Fibroblast of skin of scalp (primary cell): ENCODE data around the gene SCYGR7. TPM values are rescaled to one million over a fixed set of nuclear protein-coding genes. Genes with fewer than 3 reads are reported as not detected.
"Not testable (repeated sequence)": the region's sequence is repeated elsewhere in the genome, so short reads cannot be mapped to it uniquely, and the experiment has no call there.

Experiments
- DNase-seq: peaks from one replicate; pipeline ENCODE4 v3.0.0-alpha.2; 2013
- polyA plus RNA-seq, 2 experiments: library from polyadenylated mRNA; unstranded; fragments of 120-200 nt; gene quantifications; one replicate each; pipeline ENCODE4 v1.2.1, GENCODE V29; 2013; ENCODE audit not compliant: insufficient read length in 2 of 2

SCYGR7 gene, protein sequence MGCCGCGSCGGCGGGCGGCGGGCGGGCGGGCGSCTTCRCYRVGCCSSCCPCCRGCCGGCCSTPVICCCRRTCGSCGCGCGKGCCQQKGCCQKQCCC
- not detected for polyA plus RNA-seq (2013, experiment 1 of 2; ENCODE audit: insufficient read length)
- polyA plus RNA-seq (2013, experiment 2 of 2; ENCODE audit: insufficient read length) = not detected

DNA sequence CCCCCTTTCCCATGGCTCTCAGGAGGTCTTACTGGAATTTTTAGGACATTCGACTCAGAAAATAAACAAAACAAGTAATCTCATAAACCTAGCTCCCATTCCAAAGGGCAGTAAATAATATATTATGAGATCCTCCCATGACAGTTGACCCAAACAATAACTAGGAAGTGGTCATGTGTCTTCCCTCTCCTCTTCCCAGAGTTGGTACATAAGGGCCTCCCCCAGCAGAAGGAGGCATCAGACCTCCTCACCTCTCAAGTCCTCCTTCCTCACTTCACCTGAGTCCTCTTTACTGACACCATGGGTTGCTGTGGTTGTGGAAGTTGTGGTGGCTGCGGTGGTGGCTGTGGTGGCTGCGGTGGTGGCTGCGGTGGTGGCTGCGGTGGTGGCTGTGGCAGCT lies at the start of gene SCYGR7:
TSS of gene SCYGR7 (plus strand) at position 301 of the 400 bp plus-strand sequence. CDS start at position 301, 0 bp downstream.
- DNase-seq = no peak

DNA sequence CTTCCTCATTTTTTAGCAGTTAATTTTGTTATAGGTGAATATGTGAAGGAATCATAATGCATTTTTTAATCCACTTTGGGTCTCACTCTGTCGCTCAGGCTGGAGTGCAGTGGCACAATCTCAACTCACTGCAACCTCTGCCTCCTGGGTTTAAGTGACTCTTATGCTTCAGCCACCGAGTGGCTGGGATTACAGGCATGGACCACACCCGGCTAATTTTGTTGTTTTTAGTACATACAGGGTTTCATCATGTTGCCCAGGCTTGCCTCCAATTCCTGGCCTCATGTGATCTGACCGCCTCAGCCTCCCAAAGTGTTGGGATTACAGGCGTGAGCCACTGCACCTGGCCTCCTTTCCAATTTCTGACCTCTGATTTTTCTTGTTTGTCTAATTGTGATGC lies 43.9 kb upstream of the SCYGR7 start:
- no peak for DNase-seq

DNA sequence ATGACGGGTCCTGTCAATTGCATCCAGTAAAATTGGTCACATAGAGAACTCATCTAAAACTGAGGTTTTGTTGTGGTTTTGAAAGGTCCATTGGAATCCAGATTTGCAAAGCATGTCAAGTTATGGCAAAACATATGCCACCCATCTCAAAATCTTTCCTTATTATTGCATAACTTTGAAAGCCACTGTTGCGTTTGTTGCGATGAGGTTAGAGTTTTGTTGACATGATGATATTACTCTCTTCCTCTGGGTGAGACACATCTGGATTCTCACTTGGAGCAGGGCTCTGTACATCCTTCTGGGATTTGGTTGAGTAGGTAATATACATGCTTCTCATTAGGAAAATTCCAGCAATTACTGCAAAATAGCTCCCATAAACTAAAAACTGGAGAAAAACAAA lies 40.9 kb upstream of the SCYGR7 start:
- DNase-seq = no peak

DNA sequence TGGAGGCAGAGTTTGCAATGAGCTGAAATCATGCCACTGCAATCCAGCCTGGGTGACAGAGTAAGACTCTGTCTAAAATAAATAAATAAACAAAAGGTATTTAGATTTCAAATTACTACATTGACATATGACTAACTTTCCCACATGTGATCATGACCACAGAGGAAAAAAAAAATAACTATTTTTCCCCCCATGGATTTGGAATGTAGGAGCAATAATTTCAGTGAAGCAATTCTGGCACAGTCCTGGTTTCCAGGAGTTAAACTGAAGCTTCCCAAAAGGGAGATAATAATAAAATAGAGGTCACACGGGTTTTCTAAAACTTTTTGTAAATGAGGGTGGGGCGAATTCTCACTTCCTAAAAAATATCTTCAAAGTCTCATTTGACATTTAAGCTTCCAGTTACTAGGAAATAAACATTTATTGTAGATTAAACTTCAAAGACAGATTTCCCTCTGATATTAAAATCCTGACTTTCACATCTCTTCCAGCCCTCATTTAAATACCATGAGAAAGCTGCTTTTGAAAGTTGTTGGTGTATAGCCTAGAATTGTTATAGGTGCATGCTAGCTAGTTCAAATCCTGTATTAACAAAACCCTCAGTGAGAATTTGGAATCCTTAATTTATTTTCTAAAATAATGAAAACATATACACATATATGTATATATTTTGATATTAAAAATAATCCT lies 31.0 kb upstream of the SCYGR7 start:
- DNase-seq = no peak

DNA sequence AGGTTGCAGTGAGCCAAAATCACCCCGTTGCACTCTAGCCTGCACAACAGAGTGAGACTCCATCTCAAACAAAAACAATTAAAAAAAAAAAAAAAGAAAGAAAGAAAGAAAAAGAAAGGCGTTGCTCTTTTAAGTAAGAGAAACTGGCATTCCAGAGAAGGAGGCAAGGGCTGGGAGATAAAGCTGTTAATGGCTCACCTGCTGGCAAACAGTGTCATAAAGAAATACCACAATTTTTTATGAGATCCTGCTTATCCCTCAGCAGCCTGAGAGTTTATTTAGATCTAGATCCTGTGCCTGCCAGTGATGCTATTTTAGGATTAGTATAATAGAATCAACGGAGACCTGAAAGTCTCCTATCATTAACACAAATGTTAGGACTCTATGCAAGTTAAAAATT lies 26.6 kb upstream of the SCYGR7 start:
- DNase-seq = no peak

DNA sequence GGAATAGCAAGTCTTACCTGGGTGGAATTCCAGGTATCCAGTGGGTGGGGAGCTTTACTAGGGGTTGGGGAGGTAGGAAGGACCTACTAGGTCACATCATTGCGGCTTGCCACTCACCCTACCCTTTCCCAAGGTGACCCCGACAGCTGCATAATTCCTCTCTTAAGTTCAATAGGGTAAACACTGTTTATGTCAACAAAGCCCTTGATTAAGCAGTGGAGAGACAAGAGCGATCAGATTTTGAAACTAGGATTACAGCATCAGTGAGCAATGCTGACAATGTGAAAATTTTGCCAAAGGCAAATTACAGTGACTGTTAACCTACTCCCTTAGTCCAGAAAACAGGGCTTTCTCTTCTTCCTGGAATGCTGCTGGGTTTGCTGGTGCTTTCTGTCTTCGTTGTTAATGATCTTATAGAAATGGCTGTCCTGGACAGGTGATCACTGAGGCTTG lies 24.8 kb upstream of the SCYGR7 start:
- no peak for DNase-seq

DNA sequence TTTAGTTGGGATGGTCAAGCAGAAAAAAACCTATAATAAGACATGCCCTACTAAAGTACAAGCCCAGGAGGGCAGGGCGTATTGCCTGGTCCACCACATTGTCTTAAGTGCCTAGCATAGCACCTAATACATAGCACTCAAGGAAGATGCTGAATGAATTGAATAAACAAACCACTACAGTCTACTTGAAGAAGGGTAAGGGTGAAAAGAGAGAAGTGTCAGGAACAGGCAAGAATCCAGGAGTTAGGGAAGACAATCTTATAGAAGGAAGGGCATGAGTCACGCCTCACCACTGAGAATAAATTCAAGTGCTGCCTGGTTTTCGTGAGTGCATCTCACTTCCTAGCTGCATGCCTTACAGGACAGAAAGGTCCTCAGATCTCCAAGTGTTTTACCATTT lies 24.2 kb upstream of the SCYGR7 start:
- DNase-seq = no peak

DNA sequence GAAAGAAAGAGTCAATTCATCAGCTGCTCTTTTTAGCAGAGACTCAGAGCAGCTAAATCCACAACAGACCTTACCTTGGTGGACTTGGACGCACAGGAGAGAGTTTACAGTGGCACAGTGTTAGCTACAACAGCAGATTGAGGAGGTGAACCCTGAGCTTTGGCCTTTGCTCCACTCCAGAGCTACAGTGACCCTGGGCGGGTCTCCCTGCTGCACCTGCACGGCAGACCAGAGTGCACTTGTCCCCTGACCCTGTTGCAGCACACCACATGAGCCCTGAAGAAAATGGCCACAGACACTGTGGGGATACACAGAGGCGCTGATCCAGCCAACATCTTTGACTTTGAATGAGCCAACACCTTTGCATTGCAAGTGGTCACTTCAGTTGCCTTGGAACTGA lies 21.3 kb upstream of the SCYGR7 start:
- DNase-seq = no peak

DNA sequence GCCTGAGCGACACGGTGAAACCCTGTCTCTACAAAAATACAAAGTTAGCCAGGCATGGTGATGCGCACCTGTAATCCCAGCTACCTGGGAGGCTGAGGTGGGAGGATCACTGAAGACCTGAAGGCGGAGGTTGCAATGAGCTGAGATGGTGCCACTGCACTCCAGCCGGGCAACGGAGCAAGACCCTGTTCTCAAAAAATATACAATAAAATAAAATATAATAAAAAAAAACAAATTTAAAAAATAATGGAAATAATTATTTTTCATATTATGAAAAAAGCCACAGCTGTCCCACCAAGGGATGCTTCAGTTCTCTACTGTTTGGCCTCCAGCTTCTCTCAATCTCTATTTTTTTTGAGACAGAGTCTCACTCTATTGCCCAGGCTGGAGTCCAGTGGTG lies 20.7 kb upstream of the SCYGR7 start:
- DNase-seq = no peak

DNA sequence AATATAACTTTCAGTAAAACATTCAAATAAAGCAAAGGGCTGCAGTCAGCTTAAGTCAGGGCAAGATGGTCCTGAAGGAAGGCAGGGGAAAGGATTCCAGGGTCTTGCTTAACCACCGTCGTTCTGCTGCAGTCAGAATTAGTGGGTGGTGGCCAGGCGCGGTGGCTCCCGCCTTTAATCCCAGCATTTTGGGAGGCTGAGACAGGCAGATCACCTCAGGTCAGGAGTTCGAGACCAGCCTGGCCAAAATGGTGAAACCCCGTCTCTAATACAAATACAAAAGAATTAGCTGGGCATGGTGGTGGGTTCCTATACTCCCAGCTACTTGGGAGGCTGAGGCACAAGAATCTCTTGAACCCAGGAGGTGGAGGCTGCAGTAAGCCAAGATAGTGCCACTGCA lies 17.1 kb upstream of the SCYGR7 start:
- no peak for DNase-seq

DNA sequence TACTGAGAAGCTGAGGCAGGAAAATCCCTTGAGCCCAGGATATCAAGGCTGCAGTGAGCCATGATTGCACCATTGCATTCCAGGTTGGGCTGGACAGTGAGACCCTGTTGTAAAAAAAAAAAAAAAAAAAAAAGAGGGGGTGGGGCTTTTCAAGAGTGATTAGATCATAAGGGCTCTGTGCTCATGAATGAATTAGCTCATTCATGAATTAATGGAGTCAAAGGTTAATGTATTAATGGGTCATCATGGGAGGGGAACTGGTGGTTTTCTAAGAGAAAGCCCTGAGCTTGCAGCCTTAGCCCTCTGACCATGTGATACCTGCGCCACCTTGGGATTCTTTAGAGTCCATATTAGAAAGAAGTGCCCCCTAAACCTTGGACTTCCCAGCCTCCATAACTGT lies 14.8 kb upstream of the SCYGR7 start:
- DNase-seq = no peak

DNA sequence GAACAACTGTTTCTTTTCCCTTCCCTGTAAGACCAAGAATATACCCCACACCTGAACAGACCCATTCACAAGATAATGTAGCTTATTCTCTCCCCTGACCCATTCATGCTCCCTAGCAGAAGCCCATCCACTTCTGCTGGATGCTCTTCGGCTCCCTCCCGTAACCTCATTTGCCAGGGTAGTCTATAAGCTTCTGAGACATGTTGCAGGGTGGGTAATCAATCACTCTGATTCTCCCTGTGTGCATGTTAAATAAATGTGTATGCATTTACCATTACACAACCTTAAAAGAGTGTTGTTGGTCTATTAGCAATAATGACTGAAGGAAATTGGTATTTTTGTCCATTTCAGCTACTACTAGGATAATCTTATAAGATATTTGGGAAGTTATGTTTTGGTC lies 11.6 kb upstream of the SCYGR7 start:
- no peak for DNase-seq

DNA sequence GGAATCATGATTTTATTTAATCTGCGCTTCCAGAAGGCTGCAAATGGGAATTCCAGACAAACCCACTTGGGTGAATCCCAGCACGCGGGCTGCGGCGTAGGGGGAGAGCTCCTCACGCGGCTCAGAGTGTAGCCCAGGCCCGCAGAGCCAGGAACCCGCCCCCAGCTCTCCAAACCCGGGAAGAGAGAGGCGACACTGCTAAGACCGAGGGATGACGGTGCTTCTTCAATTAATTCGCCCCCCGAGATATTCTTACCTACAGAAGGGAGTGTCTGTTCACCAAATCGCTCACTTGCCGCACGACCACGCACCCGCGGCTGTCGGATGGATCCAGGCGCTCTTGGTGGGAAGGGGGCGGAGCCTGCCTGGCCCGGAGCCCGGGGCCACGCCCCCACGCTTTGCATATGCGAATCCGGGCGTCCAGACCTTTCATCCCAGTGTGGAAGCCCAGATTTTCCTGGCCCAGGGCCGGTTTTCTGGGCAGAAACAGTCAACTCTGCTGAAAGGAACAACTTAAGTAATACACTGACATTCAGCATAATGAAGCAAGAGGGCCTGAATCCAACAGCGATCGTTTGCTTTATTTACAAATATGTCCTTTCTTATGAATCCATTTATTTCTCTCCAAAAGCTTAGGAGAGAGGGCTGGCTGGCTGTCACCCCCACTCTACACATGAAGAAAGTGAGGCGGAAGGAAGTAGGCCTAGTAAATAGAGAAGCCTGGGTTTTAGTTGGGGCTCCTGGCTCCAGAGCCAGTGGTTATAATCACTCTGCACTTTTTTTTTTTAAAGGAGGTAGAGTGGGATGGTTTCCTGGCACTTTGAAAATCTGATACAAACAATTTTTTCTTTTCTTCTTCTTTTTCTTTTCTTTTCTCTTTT lies 10.2 kb upstream of the SCYGR7 start, which contains the start of gene SLC19A3:
TSS of gene SLC19A3 (minus strand) at position 342 of the 881 bp plus-strand sequence. CDS start 15,710 bp downstream, outside the sequence.
- peak; percentile 62 for DNase-seq

DNA sequence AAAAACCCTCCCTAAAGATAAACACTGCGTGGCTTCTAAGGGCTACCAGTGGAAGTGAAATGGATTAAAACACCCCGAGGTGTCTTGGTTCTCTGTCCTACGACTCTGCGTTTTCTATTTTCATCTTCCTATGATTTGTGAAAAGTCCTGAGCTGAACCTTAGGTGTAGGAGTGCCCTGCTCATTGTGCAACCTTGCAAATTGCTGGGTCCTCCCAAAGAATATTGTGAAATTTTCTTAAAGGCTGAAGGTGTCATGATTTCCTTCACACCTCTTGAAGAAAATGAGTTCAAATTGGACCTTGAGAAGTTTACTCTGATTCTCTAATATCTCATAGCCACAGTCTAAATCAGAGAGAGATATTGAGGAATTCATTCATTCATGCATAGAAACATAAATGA lies 8.5 kb upstream of the SCYGR7 start:
- DNase-seq = no peak

DNA sequence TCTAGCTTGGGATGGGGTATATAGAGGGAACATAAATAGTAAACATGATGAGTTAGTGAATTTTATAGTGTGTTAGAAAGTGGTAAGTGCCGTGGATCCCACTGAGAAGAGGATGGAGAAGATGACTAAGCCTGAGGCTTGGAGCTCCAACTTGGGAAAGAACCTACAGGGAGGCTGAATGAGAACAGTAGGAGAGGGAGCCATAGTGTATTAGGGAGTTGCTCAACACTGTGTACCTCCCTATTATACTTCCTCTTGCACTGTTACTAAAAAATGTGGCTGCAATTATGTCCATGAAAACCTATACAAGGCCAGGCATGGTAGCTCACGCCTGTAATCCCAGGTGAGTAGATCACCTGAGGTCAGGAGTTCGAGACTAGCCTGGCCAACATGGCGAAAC lies 7.5 kb upstream of the SCYGR7 start:
- no peak for DNase-seq

DNA sequence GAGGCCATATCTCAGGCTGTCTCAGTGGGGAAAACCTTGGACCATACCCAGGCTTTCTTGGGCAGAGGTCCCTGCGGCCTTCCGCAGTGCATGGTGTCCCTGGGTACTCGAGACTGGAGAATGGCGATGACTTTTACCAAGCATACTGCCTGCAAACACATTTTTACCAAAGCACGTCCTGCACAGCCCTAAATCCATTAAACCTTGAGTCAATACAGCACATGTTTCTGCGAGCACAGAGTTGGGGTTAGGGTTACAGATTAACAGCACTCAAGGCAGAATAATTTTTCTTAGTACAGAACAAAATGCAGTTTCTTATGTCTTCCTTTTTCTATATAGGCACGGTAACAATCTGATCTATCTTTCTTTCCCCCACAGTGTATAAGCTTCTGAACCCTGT lies 5.3 kb upstream of the SCYGR7 start:
- DNase-seq = not testable (repeated sequence)

DNA sequence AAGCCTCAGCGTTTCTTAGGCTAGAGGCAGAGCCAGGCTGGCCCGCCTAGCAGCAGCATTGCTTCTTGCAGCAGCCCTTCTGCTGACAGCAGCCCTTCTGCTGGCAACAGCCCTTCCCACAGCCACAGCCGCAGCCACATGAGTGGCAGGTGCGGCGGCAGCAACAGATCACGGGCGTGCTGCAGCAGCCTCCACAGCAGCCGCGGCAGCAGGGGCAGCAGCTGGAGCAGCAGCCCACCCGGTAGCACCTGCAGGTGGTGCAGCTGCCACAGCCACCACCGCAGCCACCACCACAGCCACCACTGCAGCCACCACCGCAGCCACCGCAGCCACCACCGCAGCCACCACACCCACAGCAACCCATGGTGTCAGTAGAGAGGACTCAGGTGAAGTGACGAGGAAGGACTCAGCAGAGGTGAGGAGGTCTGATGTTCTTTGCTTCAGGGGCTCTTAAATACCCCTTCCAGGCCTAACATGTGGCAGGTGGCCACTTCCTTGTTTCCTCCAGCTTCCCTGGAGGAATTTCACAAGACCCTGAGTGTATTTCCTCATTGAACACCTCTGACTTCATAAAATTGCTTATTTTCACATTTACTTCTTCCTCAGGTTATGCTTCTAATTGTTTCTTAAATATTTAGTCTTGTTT lies 3.6 kb upstream of the SCYGR7 start, which contains the start of gene SCYGR6:
TSS of gene SCYGR6 (minus strand) at position 364 of the 646 bp plus-strand sequence. CDS start at position 364, 0 bp downstream.
- no peak for DNase-seq

DNA sequence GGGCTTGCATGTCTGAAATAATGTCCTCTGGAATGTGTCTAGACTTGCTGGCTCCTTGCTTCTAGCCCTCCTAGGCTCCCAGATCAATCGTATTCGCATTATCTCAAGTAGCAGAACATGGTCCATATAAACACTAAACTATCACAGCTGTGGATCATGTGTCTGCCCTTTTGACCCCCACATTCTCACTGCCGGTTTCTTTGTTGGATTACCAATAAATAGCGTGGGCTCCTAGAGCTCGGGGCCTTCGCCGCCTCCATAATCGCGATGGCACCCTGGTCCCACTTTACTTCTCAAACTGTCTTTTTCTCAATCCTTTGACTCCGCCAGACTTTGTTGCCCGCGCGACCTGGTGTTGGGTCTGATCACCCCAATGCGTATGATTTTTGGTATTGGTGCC lies 11.2 kb downstream of the SCYGR7 start:
- no peak for DNase-seq

DNA sequence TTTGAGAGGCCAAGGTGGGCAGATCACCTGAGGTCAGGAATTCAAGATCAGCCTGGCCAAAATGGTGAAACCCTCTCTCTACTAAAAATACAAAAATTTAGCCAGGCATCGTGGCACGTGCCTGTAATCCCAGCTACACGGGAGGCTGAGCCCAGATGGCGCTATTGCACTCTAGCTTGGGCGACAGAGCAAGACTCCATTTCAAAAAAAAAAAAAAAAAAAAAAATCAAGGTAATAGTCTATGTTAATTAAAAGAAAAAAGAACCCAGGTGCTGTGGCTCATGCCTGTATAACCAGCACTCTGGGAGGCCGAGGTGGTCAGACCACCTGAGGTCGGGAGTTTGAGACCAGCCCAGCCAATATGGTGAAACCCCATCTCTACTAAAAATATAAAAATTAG lies 12.6 kb downstream of the SCYGR7 start:
- DNase-seq = not testable (repeated sequence)

DNA sequence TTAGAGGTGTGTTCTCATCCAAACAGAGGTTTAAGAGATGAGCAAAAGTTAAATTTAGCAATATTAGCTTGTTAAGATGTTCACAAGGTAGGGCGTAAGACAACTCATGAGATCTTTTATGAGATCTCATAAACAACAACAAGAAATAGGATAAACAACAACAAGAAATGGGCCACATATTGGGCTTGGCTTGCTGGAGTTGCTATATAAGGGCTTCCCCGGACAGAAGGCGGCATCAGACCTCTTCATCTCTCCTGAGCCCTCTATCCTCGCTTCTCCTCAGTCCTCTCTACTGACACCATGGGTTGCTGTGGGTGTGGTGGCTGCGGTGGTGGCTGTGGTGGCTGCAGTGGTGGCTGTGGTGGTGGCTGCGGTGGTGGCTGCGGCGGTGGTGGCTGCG lies 17.5 kb downstream of the SCYGR7 start, which contains the start of gene SCYGR8:
TSS of gene SCYGR8 (plus strand) at position 301 of the 400 bp plus-strand sequence. CDS start at position 301, 0 bp downstream.
- no peak for DNase-seq

DNA sequence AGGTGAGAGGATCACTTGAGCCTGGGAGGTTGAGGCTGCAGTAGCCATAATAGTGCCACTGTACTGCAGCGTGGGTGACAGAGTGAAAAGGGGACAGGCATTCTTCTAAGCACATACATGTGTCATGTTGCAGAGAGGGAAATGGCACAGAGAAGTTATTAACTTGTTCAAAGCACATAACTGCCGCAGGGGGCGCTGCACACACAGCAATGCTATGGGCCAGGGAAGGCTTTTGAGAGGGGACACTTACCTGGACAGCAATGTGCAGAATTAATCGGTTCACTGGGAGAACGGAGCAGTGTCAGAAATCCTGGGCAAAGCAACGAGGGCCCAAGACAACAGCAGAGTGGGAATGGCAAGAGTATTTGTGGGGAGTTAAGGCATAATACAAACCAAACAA lies 19.9 kb downstream of the SCYGR7 start:
- DNase-seq = no peak

DNA sequence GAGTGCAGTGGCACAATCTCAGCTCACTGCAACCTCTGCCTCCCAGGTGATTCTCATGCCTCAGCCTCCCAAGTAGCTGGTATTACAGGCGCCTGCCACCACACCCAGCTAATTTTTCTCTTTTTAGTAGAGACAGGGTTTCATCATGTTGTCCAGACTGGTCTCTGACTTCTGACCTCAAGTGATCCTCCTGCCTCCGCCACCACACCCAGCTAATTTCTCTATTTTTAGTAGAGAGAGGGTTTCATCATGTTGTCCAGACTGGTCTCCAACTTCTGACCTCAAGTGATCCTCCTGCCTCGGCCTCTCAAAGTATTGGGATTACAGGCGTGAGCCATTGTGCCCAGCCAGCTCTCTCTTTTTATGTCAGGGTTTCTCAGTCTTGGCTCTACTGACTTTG lies 28.1 kb downstream of the SCYGR7 start:
- DNase-seq = not testable (repeated sequence)
